ENCODE results near the gene FBXW11. TPM values are rescaled to one million over a fixed set of nuclear protein-coding genes. Genes with fewer than 3 reads are reported as not detected.

Gene FBXW11
- total and polyA plus RNA-seq, 7 experiments from 2014 or later, result 15.0 to 40.7 (median 30.0) TPM

Other genes starting within 250 kb of the FBXW11 start
- gene SMIM23, start 220.8 kb downstream of the FBXW11 start, total RNA-seq, result not detected
- gene SMIM23, start 220.8 kb downstream of the FBXW11 start, polyA plus RNA-seq, result not detected
- 100 to 1,000 TPM; 244 to 474 (median 311) TPM for gene STK10, start 181.6 kb upstream of the FBXW11 start, total RNA-seq
- 100 to 1,000 TPM in 1 of 2 donors, 10 to 100 TPM in 1; 55.7 to 141 TPM for gene STK10, start 181.6 kb upstream of the FBXW11 start, polyA plus RNA-seq
- not detected for gene EFCAB9, start 187.5 kb upstream of the FBXW11 start, total RNA-seq
- not detected for gene EFCAB9, start 187.5 kb upstream of the FBXW11 start, polyA plus RNA-seq

Data from naive thymus-derived CD4-positive, alpha-beta T cell (primary cell).